Pons (tissue), 1 donor: ENCODE measurements around the gene RAB27B.

Source experiments
- DNase-seq: peaks from one replicate; pipeline ENCODE4 v3.0.0-alpha.2; 2016; ENCODE audit warnings: low spot score

RAB27B gene

DNA sequence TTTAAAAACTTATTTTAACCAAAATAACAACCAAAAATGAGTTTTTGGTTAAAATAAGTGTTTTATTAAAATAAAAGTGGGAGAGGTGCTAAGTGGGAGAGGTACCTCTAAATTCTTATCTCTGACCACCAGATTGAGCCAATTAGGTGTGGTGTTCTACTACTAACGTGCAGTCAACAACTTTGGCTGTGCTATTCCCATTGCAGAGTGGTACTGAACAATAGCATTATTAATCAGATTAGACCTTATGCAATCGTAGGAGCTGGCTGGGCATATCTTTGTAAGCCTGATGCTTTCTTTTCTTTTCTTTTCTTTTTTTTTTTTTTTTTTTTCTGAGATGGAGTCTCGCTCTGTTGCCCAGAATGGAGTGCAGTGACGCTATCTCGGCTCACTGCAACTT lies 38.9 kb downstream of the RAB27B start:
- no peak for DNase-seq

DNA sequence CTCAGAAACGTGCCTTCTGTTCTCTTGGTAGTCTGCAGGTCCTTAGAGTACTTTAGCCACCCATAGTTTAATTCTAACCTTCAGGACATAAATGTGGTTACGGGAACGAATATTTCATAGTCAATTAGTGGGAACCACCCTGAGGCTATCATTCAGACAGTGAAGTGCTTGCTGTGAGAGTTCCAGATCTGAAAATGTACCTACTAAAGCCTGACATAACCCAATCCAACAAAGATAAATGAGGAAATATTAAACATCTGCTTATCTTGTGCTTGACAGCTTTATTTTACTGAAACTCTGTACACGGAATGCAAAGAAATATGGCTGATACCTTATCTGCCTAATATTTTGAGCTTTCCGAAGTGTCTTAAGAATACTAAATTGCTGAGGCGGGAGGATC lies 43.0 kb downstream of the RAB27B start:
- DNase-seq = no peak

DNA sequence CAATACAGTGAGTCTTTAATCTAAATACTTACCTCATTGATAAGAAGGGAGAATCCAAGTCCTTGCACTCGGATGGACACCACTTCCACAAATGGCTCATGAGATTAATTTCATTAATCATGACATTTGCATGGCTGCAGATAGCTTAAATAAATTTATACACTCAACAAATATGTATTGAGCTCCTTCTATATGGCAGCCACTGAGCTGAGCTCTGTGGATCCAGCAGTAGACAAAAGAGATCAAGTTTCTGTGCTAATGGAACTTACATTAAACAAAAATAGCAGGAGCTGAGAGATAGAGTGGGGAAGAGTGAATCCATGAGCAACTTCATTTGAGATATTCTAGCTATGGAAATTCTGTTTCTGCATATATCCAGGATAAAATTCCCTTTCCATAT lies 44.4 kb downstream of the RAB27B start:
- no peak for DNase-seq

DNA sequence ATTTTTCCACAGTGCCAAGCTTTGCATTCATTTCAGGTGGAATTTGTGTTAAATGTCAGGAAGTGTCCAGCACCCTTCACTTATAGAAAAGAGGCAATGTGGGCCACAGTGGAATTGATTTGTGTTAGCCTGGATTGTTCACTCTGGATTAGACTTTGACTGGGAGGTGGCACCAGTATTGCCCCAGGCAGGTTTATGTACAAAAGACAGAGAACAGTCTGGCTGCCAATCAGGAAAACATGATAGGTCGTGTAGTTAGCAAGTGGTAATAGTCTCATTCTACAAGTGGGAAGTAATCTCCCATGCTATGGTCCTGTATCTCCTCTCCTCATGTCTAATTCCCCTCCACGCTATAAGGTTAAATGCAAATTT lies 45.6 kb downstream of the RAB27B start:
- no peak for DNase-seq

DNA sequence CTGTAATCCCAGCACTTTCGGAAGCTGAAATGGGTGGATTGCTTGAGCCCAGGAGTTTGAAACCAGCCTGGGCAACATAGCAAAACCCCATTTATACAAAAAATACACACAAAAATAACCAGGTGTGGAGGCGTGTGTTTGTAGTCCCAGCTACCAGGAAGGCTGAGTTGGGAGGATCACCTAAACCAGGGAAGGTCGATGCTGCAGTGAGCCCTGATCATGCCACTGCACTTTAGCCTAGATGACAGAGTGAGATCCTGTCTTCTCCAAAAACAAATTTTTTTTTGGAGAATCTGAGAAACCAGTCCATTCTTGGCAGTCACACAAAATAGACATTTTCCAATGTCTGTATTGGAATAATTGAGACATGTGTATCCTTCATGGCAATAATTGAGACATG lies 46.8 kb downstream of the RAB27B start:
- no peak for DNase-seq

DNA sequence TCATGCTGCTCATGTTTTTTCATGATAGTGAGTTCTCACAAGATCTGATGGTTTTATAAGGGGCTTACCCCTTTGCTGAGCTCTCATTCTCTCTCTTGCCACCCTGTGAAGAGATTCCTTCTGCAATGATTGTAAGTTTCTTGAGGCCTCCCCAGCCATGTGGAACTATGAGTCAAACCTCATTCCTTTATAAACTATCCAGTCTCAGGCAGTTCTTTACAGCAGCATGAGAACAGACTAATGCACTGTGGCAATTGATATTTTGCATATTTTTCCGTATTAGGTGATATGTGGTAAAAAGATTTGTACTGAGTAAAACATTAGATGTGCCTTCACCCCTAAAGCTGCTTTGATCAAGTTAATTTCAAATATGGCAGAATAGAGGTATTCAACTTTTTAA lies 48.8 kb downstream of the RAB27B start:
- no peak for DNase-seq

DNA sequence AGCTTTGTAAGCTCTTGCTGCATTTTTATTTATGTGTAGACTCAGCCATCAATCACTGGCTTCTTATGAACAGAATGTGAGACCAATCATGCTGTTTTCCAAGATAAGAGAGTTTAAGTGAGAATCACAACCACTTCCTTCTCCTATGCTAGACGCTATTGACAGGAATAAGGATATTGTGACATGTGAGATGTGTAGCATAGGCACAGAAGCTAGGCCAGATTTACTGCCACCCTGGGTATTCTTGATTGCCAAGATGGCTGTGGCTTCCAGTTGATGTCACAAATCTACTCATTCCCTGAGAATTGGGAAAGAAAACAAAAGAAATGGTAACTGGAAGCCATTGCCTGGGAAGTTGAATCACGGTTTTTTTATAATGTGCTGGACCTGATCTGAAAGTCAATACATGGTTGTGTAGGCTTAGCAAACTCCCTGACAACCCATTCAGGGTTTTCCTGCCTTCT lies 49.9 kb downstream of the RAB27B start:
- no peak for DNase-seq

DNA sequence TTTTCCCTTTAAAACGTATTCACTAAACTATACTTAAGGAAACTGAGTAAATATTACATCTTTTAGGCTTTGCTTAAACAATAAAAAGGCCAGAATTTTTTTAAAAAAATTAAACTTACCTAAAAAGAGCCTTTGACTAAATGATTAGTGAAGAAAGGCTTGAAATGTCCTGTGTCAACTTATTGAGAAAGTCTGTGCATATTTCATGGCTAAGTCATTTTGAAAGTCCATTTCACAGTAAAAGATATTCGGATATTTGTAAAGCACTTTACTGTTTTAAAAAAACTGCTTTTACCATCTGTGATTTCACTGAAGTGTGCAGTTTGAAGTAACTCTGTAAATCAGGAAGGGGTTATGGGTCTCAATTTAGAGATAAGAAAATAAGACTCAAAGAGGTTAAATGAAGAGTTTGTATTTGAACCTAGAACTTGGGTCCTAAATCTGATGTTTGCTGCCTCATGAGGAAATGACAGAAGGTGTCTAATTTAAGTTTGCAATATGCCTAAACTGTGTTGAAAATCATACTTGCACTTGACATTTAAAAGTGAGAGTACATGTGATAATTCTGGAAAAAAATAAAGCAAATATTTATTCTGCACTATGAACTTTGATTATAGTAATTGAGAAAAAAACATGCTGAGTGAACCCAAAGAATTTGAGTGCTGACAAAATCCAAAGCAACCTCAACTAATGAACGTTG lies 50.5 kb downstream of the RAB27B start:
- DNase-seq = no peak

DNA sequence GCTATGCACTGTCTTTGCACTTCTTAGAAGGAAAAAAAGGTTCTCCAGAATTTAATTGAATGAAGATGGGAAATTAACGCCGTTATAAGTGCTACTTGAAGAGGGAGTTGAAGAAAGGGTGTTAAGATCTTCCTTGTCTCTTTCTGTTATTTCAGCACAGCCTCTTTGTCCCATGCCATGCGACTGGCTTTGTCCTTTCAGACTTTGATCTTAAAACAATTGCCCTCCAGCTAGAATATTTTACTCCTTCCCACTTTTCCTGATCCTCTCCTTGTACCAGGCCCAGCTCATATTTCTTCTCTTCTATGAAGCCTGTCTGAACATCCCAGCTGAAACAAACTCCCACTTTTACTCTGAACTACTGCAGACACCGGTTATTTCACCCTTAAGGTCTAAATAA lies 51.4 kb downstream of the RAB27B start:
- no peak for DNase-seq

DNA sequence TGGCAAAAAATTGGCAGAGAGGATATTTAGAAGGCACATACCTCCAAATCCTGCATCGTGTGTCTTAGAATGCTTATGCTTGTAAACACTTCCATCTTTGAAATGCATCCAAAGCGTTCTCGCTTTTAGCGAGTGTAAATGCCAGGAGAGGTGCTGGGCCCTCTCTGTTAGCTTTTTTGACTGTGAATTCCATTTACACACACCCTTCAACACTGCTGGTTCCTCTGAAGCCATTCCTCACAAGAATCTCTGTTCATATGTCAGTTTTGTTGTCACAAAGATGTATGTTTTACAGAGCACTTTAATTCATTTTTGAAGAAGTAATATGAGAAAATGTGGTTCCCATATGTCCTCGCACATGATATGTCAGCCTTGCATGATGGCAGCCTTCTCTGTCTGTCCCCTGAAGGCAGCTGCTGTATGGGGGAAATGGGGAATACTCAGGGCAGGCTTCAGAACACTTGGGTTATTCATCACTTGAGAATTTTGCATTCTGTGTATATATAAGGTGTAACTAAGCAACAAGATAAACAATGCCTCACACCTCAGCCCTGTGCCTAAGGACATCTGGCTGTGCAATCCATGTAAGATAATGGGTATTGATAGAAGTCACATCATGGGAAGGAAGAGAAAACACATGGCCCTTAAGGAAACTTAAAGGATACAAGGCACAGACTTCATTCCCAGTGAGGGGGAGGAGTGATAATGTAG lies 52.3 kb downstream of the RAB27B start:
- DNase-seq = no peak

DNA sequence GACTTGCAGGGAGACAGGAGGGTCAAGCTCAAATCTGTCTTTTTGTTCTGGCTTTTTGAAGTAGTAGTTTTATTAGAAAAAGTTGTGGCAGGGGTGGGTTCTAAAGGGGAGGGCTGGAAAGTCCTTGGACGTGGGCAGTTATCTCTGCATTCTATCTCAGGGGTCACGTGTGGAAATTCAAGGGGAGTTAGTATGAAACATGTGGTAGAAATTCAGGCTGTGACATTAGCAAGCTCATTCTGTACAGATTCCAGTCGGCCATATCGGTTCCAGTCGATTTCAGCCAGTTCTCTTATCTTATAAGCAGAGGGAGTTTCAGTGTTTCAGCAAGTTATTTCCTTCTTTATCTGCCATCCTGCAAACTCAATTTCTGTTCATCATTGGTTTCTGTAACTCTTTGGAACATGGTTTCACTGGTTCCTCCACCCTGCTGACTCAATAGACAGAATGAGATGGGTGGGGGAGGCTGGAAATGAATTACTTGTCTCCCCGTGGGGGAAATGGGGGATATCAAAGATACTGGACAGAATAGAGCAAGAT lies 53.0 kb downstream of the RAB27B start:
- DNase-seq = no peak

DNA sequence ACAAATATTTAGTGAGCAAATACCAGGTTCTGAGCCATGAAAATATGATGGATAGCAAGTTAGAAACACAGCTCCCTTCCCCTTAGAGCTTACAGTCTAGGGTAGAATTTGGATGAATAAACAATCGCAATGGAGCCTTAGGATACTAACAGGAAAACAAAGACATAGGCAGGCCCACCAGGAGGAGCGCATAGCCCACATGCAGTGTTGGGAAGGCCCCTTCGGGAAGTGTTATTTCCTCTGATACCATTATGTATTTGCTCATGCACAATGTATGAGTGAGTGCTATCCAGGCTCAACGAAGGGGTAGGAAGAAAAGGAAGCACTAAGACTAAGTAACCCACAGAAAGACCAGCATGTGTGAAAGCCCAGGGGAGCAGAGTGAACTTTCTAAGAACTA lies 54.0 kb downstream of the RAB27B start:
- no peak for DNase-seq

DNA sequence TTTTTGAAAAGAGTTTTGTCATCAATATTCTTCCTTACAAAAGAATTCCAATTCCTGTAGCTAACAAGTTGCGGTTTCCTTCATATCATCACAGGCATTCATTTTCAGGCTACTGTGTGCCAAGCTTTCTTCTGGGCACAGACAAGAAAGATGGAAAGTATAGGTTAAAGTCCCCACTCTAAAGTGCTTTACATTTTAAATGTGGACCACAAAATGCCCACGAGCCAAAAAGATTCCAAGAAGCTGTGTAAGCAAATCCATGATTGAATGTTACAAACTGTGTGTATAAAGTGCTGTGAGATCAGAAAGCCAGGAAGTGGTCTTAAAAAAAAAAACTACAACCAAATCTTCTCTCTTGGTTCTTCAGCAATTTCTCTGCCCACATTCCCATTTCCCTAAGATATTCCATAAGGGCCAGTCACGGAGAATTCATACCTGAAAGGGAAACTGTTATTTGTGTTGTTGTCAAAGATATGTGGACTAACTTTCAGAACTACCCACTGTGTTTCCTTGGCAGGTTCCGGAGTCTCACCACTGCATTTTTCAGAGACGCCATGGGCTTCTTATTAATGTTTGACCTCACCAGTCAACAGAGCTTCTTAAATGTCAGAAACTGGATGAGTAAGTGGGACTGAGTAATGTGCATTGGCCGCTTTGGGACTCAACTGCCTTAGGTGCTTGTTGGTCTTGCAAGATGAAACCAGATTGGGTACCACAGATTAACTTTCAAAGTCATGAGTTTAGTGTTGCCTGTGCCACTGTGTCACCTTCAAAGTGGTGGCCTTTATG lies 55.7 kb downstream of the RAB27B start:
- no peak for DNase-seq

DNA sequence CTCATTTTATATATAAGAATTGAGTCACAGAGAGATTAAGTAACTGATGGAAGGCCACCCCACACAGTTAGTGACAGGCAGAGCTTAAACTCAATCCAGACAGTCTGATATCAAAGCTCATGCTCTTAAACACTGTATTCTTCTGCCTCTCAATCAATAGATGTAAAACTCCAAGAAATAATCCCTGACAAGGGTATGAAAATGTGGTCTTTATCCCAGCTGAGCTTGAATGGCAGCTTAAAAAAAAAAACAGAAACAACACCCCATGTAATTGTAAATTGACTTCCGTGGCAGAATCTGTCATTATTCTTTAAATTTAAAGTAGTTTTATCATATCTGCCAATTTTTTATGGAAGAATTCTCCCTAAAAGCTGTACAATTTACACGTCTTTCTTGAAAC lies 60.1 kb downstream of the RAB27B start:
- no peak for DNase-seq

DNA sequence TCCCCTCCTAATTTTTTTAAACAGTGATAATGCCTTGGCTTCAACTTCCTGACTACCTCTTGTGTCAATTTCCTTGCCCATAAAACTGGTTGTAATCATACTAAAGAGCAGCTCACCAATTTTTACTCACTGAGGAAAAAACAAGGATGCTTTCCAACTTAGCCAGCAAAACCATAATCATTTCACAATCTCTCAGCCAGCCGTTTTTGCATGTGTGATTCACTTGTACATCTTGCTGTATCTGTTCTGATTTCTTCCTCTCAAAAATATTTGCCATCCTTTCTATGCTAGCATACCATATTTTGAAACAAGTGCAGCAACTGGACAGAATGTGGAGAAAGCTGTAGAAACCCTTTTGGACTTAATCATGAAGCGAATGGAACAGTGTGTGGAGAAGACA lies 60.7 kb downstream of the RAB27B start:
- no peak for DNase-seq

DNA sequence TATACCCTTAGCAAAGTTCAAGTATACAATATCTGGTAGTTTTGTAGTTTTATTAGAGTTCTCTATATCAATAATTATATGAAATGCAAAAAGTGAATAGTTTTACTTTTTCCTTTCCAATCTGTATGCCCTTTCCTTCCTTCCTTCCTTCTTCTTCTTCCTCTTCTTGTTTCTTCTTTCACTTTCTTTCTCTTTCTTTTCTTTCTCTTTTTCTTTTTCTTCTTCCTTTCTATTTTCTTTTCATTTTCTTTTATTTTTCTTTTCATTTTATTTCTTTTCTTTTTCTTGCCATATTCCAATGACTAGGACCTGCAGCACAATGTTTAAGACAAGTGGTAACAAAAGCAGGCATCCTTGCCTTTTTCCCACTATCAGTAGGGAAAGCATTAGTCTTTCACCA lies 71.2 kb downstream of the RAB27B start:
- no peak for DNase-seq

DNA sequence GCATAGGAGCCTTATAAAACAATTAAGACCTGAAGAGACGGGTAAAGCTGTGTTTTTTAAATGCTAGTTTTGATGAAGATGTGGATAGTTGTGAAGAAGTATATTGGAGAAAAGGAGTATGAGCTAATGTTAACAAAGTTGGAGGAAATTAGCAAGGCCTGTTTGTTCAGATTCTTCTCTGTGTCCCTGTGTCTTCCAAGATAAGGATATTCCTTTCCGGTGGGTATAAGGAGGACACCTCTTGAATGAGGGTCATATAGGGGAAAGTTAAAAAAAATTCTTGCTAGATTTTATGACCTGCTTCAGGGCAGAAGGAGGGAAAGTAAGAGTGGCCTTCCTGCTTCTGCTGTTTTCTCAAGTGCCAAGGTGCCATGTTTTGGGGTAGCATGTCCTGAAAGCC lies 72.0 kb downstream of the RAB27B start:
- no peak for DNase-seq

DNA sequence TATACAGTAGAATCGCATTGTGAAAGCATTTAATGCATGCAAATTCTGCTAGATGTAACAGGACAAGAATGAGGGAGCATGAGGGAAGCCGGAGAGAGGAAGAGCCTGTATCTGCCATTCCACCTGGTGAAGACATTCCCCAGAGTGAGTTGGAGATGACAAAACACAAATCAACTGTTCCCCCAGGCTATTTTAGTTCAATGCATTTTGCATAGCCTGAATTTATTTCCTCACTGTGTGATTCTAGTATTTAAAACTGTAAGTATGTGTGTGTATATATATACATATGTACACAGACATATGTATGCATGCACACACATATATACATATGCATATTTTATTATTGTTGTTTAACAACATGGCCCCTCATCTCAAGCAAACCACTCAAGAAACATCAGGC lies 76.3 kb downstream of the RAB27B start:
- DNase-seq = no peak

DNA sequence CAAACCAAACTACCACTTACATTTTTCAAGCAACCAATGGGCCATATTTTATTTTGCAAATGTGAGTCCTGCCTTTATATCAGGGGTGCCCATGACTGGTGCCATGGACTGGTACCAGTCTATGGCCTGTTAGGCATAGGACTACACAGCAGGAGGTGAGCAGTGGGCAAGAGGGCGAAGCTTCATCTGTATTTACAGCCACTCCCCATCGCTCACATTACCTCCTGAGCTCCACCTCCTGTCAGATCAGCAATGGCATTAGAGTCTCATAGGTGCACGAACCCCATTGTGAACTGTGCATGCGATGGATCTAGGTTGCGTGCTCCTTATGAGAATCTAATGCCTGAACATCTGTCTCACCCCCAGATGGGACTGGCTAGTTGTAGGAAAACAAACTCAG lies 77.4 kb downstream of the RAB27B start:
- DNase-seq = no peak

DNA sequence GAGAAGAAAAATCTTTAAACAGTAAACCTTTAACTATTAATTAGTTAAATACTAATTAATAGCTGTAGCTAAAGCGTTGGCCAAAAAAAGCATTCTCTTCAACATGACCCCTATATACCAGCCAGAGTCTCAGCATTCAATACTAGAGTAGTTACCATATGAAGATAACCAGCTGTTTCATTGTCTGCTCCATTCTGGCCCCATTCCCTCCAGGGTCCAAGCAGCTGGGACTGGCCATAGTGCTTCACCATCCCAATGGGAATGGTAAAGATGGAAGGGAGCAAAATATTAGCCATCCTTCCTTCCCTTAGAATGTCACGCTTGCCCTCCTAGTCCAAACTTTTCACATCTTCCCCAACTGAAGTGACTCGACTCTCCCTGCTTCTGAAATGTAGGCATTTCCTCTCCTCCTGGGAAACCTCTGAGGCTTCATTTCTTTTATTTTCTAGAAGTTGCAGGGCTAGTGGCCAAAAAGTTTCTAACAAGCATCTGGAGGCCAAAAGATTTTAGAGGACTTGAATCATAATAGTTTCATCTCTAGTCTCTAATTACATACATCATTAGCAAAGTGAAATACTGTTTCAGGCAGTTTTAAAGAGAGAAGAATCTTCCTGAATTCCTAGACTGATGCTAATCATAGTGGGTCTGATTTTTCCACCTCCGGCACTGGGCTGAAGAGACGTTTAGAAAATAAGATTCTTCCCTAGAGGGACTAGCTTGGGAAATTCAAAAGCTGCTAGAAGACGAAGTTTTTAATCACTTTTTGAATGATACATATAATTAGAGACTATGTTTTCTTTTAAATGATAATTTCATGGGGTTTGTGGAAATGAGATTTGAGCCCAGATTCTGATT lies 78.3 kb downstream of the RAB27B start:
- DNase-seq = no peak

DNA sequence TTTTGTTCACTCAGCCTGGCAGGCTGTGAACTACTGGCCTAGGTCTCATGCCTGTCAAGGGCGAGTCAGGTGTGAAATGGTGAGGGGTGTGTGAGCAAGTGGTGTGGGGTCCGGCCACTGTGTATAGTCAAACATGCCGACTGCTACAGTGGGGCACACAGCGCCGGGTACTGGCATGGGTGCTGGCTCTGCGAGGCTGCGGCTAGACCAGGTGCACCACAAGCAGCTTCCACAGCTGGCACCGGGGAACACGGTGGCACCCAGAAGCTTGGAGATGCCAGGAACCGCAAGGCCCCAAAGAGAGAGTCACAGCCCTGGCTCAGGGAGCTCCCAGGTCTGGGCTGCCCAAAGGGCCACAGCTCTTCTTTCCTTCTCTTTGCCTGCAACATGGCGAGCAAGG lies 81.3 kb downstream of the RAB27B start:
- DNase-seq = no peak
